K562 (cell line): ENCODE data around the gene OR10P1. TPM values are rescaled to one million over a fixed set of nuclear protein-coding genes. Genes with fewer than 3 reads are reported as not detected.

Source experiments
- ATAC-seq: fragments of 200-7000 bp; cut with Tn5 transposase; 3 replicates; pipeline ENCODE4 v1.9.1; 2020; ENCODE audit warnings: moderate library complexity
- BruUV-seq: library from RNA; stranded (reverse); fragments of 400-500 nt; replicated peaks from 2 replicates; lab custom pipeline; 2021; lab: Mats Ljungman, UMichigan
- CTCF ChIA-PET: fragments of 300-600 bp; formaldehyde crosslinking; extraction: SDS; loops from one replicate; lab custom pipeline; 2021; ENCODE audit warnings: low intra/inter-chr PET ratio; lab: Yijun Ruan, JAX
- POLR2A ChIA-PET: fragments of 300-600, 350-650 bp; sonication (Branson Sonifier 250); formaldehyde crosslinking; extraction: SDS; loops from one replicate; lab custom pipeline; 2021; ENCODE audit warnings: antibody characterized with exemption, inconsistent platforms; lab: Yijun Ruan, JAX
- DNase-seq, 4 experiments: peaks; one replicate each; pipeline versions ENCODE4 v3.0.0 to v3.0.0-alpha.2; 2011 to 2018; ENCODE audit warnings: low spot score in 3 of 4, mixed read lengths in 3 of 4; ENCODE audit errors: extremely low read depth in 1 of 4
- FAIRE-seq: peaks from 2 replicates; lab custom pipeline; 2011; peaks lifted over from hg19 to GRCh38; lab: Jason Lieb, UNC
- H2AFZ ChIP-seq: 2 replicates; pipeline ENCODE4 v1.6.0; 2011; ENCODE audit warnings: low read depth, low read length, control low read depth, inconsistent platforms
- H3K27ac ChIP-seq: fragments of 200-600 bp; 3 replicates; pipeline ENCODE4 v1.8.0; 2011; ENCODE audit warnings: low read depth, mild to moderate bottlenecking, control low read depth, inconsistent platforms, low read length, moderate library complexity, mixed read lengths; ENCODE audit errors: extremely low read depth
- H3K27me3 ChIP-seq, 2 experiments: fragments of 300-600 bp in 1 of 2; 2 replicates in 1 of 2; 3 replicates in 1 of 2; pipeline versions ENCODE4 v1.6.0 to v1.8.0; 2011; ENCODE audit warnings: inconsistent platforms in 2 of 2, low read length in 2 of 2, mild to moderate bottlenecking in 1 of 2, mixed read lengths in 1 of 2, moderate library complexity in 1 of 2; ENCODE audit not compliant: control insufficient read depth in 2 of 2, insufficient read depth in 2 of 2
- H3K36me3 ChIP-seq: fragments of 300-600 bp; 3 replicates; pipeline ENCODE4 v1.8.0; 2011; ENCODE audit warnings: mild to moderate bottlenecking, low read length, inconsistent platforms; ENCODE audit not compliant: control insufficient read depth, insufficient read depth
- H3K4me1 ChIP-seq, 2 experiments: fragments of 200-600 bp in 1 of 2; replicated peaks in 1 of 2; 2 replicates in 1 of 2; 3 replicates in 1 of 2; pipeline versions ENCODE4 v1.5.1 to v1.8.0; 2011; ENCODE audit warnings: inconsistent platforms in 2 of 2, low read length in 2 of 2, mild to moderate bottlenecking in 1 of 2, mixed read lengths in 1 of 2, moderate library complexity in 1 of 2; ENCODE audit not compliant: control insufficient read depth in 2 of 2, insufficient read depth in 2 of 2
- H3K4me2 ChIP-seq: 2 replicates; pipeline ENCODE4 v1.6.1; 2011; ENCODE audit warnings: low read length, control low read depth, inconsistent platforms, mixed read lengths; ENCODE audit not compliant: insufficient read depth
- H3K4me3 ChIP-seq: fragments of 200-600 bp; sonication (generic), shearing (Covaris generic); 2 replicates; pipeline ENCODE4 v1.5.1; 2016; ENCODE audit warnings: control low read depth, inconsistent platforms
- H3K79me2 ChIP-seq: fragments of 200-600 bp; 3 replicates; pipeline ENCODE4 v1.8.0; 2011; ENCODE audit warnings: low read length, inconsistent platforms; ENCODE audit not compliant: control insufficient read depth, insufficient read depth
- H3K9ac ChIP-seq, 2 experiments: 2 replicates each; pipeline versions ENCODE4 v1.6.0 to v1.6.1; 2011; ENCODE audit warnings: low read depth in 2 of 2, low read length in 2 of 2, control low read depth in 1 of 2, inconsistent platforms in 1 of 2, mild to moderate bottlenecking in 1 of 2, mixed read lengths in 1 of 2; ENCODE audit not compliant: insufficient read depth in 1 of 2
- H3K9me1 ChIP-seq: one replicate; pipeline ENCODE4 v1.6.0; 2011; ENCODE audit warnings: inconsistent platforms, mild to moderate bottlenecking, low read length, moderate library complexity; ENCODE audit not compliant: control insufficient read depth, insufficient read depth
- H3K9me3 ChIP-seq: replicated peaks from 2 replicates; pipeline ENCODE4 v1.5.1; 2011; ENCODE audit warnings: low read depth, low read length, inconsistent platforms; ENCODE audit not compliant: control insufficient read depth, insufficient read depth
- H4K20me1 ChIP-seq: replicated peaks from 2 replicates; pipeline ENCODE4 v1.6.1; 2011; ENCODE audit warnings: low read length, inconsistent platforms, mixed read lengths; ENCODE audit not compliant: control insufficient read depth, insufficient read depth
- EP400 ChIP-seq: fragments of 450-650 bp; IDR thresholded peaks from 2 replicates; pipeline ENCODE4 v1.6.1; 2017; ENCODE audit warnings: antibody characterized with exemption, mild to moderate bottlenecking, moderate library complexity
- HEY1 ChIP-seq: fragments of 250-450 bp; sonication (Bioruptor Pico); IDR thresholded peaks from 2 replicates; pipeline ENCODE4 v1.5.0; 2020; ENCODE audit warnings: mild to moderate bottlenecking, moderate library complexity, borderline replicate concordance
- HINFP ChIP-seq: fragments of 450-650 bp; conservative IDR thresholded peaks from 2 replicates; pipeline ENCODE4 v1.6.1; 2016; ENCODE audit warnings: missing genetic modification characterization, low read depth, mild to moderate bottlenecking, control low read depth, missing compliant biosample characterization
- REST ChIP-seq, 2 experiments: fragments of 450-650 bp; formaldehyde crosslinking in 1 of 2; IDR thresholded peaks; 2 replicates each; pipeline versions ENCODE4 v1.4.0 to v1.6.1; 2014 to 2020; ENCODE audit warnings: mild to moderate bottlenecking in 2 of 2, borderline replicate concordance in 1 of 2, low read depth in 1 of 2
- RNF219 ChIP-seq: fragments of 250-450 bp; sonication (Bioruptor Pico); IDR thresholded peaks from 2 replicates; pipeline ENCODE4 v1.5.0; 2022; ENCODE audit warnings: mild to moderate bottlenecking
- ZFP1 ChIP-seq: fragments of 450-650 bp; formaldehyde crosslinking; IDR thresholded peaks from 2 replicates; pipeline ENCODE4 v1.4.0; 2020; ENCODE audit warnings: mild to moderate bottlenecking, mixed read lengths
- ZNF408 ChIP-seq: fragments of 250-450 bp; sonication (Bioruptor Pico); IDR thresholded peaks from 2 replicates; pipeline ENCODE4 v1.4.0; 2020; ENCODE audit warnings: low read depth, mild to moderate bottlenecking, moderate library complexity
- WGBS: fragments of 100-300 bp; shearing (Covaris generic); methylation state at CpG from one replicate; pipeline ENCODE4 v1.1.6; 2016; ENCODE audit warnings: low coverage, mixed read lengths; ENCODE audit not compliant: insufficient coverage; ENCODE audit errors: missing lambda C conversion rate; 5-methylcytosine and 5-hydroxymethylcytosine counted together
- in situ Hi-C: fragments of 300-500 bp; cut with MboI; formaldehyde crosslinking; loops from 4 replicates; pipeline ENCODE4 v1.15.0; 2018; ENCODE audit warnings: inconsistent platforms, mixed read lengths
- intact Hi-C: fragments of 100-400 bp; cut with micrococcal nuclease; formaldehyde crosslinking; loops from 2 replicates; pipeline ENCODE4 v1.14.2; 2022
- polyA plus RNA-seq, 8 experiments: library from polyadenylated mRNA; depleted of rRNA in 4 of 8; stranded (reverse) in 5 of 8; unstranded in 3 of 8; fragments of >200 nt; fragmentation: Nextera tagmentation in 2 of 8; fragmentation: Illumina TruSeq in 1 of 8; extraction: Ambion mirVana in 2 of 8; extraction: Trizol in 1 of 8; gene quantifications; 2 replicates each; pipeline versions ENCODE4 v1.2.1 to v1.2.3, GENCODE V29; 2011 to 2014; ENCODE audit warnings: inconsistent platforms in 1 of 8, missing spikeins in 1 of 8
- total RNA-seq, 7 experiments: library from RNA; depleted of rRNA in 6 of 7; stranded (reverse); fragments of >200 nt in 6 of 7; fragmentation: Illumina TruSeq in 2 of 7; extraction: Trizol in 2 of 7; gene quantifications; 2 replicates each; pipeline versions ENCODE4 v1.2.1 to v1.2.3, GENCODE V29; 2011 to 2021; ENCODE audit warnings: low replicate concordance in 1 of 7

The OR10P1 gene
- total and polyA plus RNA-seq, 9 of the 15 experiments (the other 6 are each of a cell fraction or from before 2014, with no cell fraction given) = not detected

GRCh38 chr12:55636116-55636655 is 506 bp upstream of the OR10P1 start:
- Histone ChIP-seq H3K9me1 (no peaks in the 10 kb centered on the region), H3K9me3 (no peaks in the 10 kb centered on the region), H2AFZ (no peak overlapping the region), H3K27ac (no peak overlapping the region), H3K4me3 (no peak overlapping the region), H3K4me2 (no peak overlapping the region), H3K4me1 (no peaks in the 10 kb centered on the region), H3K9ac (no peak overlapping the region), H3K36me3 (no peaks in the 10 kb centered on the region), H4K20me1 (peaks cover 5% of the 10 kb centered on the region; the same call in 1 of the 2 replicates), H3K79me2 (no peaks in the 10 kb centered on the region), H3K27me3 (peaks cover 19 to 35% of the 10 kb centered on the region in 2 experiments; a peak in 4 of 5 replicates)
- 2% methylated on average over 6 of the region's 6 CpGs for WGBS
- no TSS peak for BruUV-seq
- POLR2A ChIA-PET = interaction anchor here (1.0 kb wide), 1 partner anchor 8 kb away, joined by 3 read pairs; no protein-coding TSS in a partner anchor
- ATAC-seq = no peak
- in situ Hi-C loops (no loop called here), intact Hi-C loops (no loop called here)
- no peak for DNase-seq
- CTCF ChIA-PET = no interaction called here
- no peak for FAIRE-seq
- TF ChIP-seq ZFP1 (CRISPR knock-in tag) (no peak), REST (IDR thresholded peaks at IDR 0.05; ENCODE audit: borderline replicate concordance) (no peak), REST (CRISPR knock-in tag; IDR thresholded peaks at IDR 0.05; ENCODE audit: low read depth) (no peak), RNF219 (CRISPR knock-in tag) (no peak), HINFP (no peak), HEY1 (CRISPR knock-in tag) (no peak), ZNF408 (CRISPR knock-in tag) (no peak), EP400 (no peak)
